Gastroesophageal sphincter (tissue), 4 donors: ENCODE measurements around the gene SLFN5. TPM values are rescaled to one million over a fixed set of nuclear protein-coding genes. Genes with fewer than 3 reads are reported as not detected.
A peak's percentile ranks its signal among the peaks of the same experiment; 100 is the strongest.

Experiments
- ATAC-seq: fragments of 150-250 bp; one replicate; pipeline ENCODE4 v1.9.1; 2016; ENCODE audit warnings: mild to moderate bottlenecking, moderate library complexity
- H3K27ac ChIP-seq, 4 donors: fragments of 200-600 bp; sonication (generic) in 3 of 4; 1 replicate in 3 of 4; 2 replicates in 1 of 4; pipeline ENCODE4 v1.5.1; 2016 to 2019
- H3K27me3 ChIP-seq: fragments of 200-600 bp; sonication (generic); one replicate; pipeline ENCODE4 v1.5.1; 2019
- H3K36me3 ChIP-seq, 2 donors: fragments of 200-600 bp; sonication (generic); one replicate each; pipeline ENCODE4 v1.5.1; 2019; ENCODE audit warnings: control low read depth in 1 of 2
- H3K4me1 ChIP-seq, 3 donors: fragments of 200-600 bp; sonication (generic); 1 replicate in 2 of 3; 2 replicates in 1 of 3; pipeline ENCODE4 v1.5.1; 2016 to 2019; ENCODE audit warnings: control low read depth in 2 of 3
- H3K4me3 ChIP-seq, 2 donors: fragments of 200-600 bp; sonication (generic); one replicate each; pipeline ENCODE4 v1.5.1; 2019; ENCODE audit warnings: mild to moderate bottlenecking in 1 of 2, moderate library complexity in 1 of 2
- H3K9me3 ChIP-seq, 3 donors: fragments of 200-600 bp; sonication (generic); one replicate each; pipeline ENCODE4 v1.5.1; 2017 to 2019; ENCODE audit warnings: control low read depth in 2 of 3
- EP300 ChIP-seq: sonication (generic); formaldehyde crosslinking; IDR thresholded peaks from one replicate; pipeline ENCODE4 v1.6.1; 2017; ENCODE audit warnings: antibody characterized with exemption, mild to moderate bottlenecking
- POLR2A ChIP-seq, 2 donors: fragments of 450-650 bp; IDR thresholded peaks; one replicate each; pipeline ENCODE4 v1.6.1; 2017; ENCODE audit warnings: antibody characterized with exemption in 2 of 2, mild to moderate bottlenecking in 2 of 2, moderate library complexity in 1 of 2
- POLR2AphosphoS5 ChIP-seq: sonication (generic); formaldehyde crosslinking; IDR thresholded peaks from one replicate; pipeline ENCODE4 v1.6.1; 2017; ENCODE audit warnings: antibody characterized with exemption
- WGBS, 2 donors: methylation state at CpG; one replicate each; pipeline ENCODE4 v1.1.5; 2018; ENCODE audit warnings: low coverage in 1 of 2; 5-methylcytosine and 5-hydroxymethylcytosine counted together
- total RNA-seq, 4 donors: library from RNA; depleted of rRNA; stranded (reverse); fragments of >200 nt; gene quantifications; one replicate each; pipeline ENCODE4 v1.1.0, GENCODE V29; 2016
- TF ChIP-seq, protein P1 (sequence below), 4 experiments: fragments of 200-600 bp in 2 of 4; fragments of 450-650 bp in 2 of 4; sonication (generic) in 1 of 4; IDR thresholded peaks; one replicate each; pipeline ENCODE4 v1.5.1; 2017 to 2019; ENCODE audit warnings: antibody characterized with exemption in 4 of 4, mild to moderate bottlenecking in 2 of 4, moderate library complexity in 2 of 4

SLFN5 gene
- total RNA-seq, 4 donors from 2014 or later, result 23.5 to 51.2 (median 31.1) TPM

DNA sequence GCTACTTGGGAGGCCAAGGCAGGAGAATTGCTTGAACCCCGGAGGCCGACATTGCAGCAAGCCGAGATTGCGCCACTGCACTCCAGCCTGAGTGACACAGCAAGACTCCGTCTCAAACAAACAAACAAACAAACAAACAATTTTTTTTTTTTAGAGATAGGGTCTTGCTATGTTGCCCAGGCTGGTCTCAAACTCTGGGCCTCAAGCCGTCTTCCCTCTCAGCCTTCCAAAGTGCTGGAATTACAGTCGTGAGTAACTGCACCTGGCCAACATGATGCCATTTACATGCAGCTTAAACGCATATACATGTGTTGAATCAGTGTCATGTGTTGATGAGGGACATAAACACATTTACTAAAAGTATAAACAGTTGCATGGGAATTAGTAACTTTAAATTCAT lies 2.0 kb upstream of the SLFN5 start:
- no peak overlapping the region for H3K4me3 ChIP-seq

GRCh38 chr17:35241520-35241919 lies 1.4 kb upstream of the SLFN5 start:
- H3K4me1 ChIP-seq, result peaks cover 3 to 40% (median 16%) of the 10 kb centered on the region in 3 donors
- H3K36me3 ChIP-seq, result no peaks in the 10 kb centered on the region
- H3K4me3 ChIP-seq, result peak overlapping the region; percentile 52 to 88
- no peak for ATAC-seq
- TF ChIP-seq POLR2A (IDR thresholded peaks at IDR 0.05), result no peak
- no peak for TF ChIP-seq POLR2AphosphoS5
- TF ChIP-seq, protein P1, sequence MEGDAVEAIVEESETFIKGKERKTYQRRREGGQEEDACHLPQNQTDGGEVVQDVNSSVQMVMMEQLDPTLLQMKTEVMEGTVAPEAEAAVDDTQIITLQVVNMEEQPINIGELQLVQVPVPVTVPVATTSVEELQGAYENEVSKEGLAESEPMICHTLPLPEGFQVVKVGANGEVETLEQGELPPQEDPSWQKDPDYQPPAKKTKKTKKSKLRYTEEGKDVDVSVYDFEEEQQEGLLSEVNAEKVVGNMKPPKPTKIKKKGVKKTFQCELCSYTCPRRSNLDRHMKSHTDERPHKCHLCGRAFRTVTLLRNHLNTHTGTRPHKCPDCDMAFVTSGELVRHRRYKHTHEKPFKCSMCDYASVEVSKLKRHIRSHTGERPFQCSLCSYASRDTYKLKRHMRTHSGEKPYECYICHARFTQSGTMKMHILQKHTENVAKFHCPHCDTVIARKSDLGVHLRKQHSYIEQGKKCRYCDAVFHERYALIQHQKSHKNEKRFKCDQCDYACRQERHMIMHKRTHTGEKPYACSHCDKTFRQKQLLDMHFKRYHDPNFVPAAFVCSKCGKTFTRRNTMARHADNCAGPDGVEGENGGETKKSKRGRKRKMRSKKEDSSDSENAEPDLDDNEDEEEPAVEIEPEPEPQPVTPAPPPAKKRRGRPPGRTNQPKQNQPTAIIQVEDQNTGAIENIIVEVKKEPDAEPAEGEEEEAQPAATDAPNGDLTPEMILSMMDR (IDR thresholded peaks at IDR 0.05), result no peak
- TF ChIP-seq EP300, result no peak
- 66 to 90% methylated on average over 6 to 12 of the region's 19 CpGs for WGBS, 2 donors
- H3K27me3 ChIP-seq, result no peaks in the 10 kb centered on the region
- no peaks in the 10 kb centered on the region for H3K9me3 ChIP-seq
- H3K27ac ChIP-seq, result peak overlapping the region in 3 of 4 donors; percentile 92 to 98 (median 98)

More for the DNA sequence above, 2.0 kb upstream of the SLFN5 start:
- Histone ChIP-seq H3K9me3 (no peaks in the 10 kb centered on the region), H3K36me3 (no peaks in the 10 kb centered on the region), H3K27ac (no peak overlapping the region), H3K27me3 (peaks cover 3% of the 10 kb centered on the region), H3K4me1 (peaks cover 3 to 35% (median 15%) of the 10 kb centered on the region in 3 donors)
- ATAC-seq, result no peak
- TF ChIP-seq EP300 (no peak), POLR2AphosphoS5 (no peak), POLR2A (IDR thresholded peaks at IDR 0.05) (no peak)
- TF ChIP-seq, protein P1 (IDR thresholded peaks at IDR 0.05), result no peak
- WGBS, 2 donors, result 86 to 95% methylated on average over 6 to 8 of the region's 8 CpGs

DNA sequence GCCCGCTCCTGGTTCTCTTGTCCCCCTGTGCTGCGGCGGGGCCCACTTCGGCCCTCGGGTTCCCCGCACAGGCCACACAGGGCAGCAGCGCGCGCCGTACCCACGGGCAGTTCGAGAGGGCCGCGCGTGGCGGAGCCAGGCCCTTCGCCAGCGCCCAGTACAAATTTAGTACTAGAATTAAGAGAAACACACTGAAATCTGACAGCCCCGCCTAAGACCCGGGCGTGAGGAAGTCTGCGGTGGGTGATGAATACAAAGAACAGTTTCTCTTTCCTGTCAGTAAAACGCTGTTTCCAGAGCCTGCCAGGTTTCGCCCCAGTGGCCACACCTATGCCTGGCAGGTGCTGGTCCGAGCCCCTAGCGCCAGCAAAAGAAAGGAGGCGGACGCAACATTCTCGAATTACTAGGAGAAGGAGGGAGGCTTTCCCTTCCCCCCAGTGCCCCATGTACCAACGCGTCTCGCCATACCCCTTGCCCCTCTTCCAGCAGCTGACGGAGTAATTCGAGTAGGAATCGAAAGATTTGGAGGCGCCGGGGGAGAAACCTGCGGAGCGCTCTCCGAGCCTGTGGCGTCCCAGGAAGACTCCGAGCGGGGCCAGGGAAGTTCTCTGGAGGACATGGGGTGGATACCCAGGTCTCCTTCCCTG lies 591 bp upstream of the SLFN5 start:
- Histone ChIP-seq H3K36me3 (peaks cover 0 to under 1% of the 10 kb centered on the region in 2 donors), H3K9me3 (no peaks in the 10 kb centered on the region), H3K27ac (peak overlapping the region; percentile 75 to 98 (median 95)), H3K4me3 (peak overlapping the region; percentile 52 to 88), H3K4me1 (peaks cover 3 to 47% (median 16%) of the 10 kb centered on the region in 3 donors), H3K27me3 (no peaks in the 10 kb centered on the region)
- 0 to 1% methylated on average over 1 to 14 of the region's 43 CpGs for WGBS, 2 donors
- no peak for TF ChIP-seq POLR2A (IDR thresholded peaks at IDR 0.05)
- peak; percentile 5 for TF ChIP-seq POLR2AphosphoS5
- TF ChIP-seq, protein P1 (IDR thresholded peaks at IDR 0.05), result peak in 3 of 4 experiments; percentile 45 to 49 (median 49)
- no peak for TF ChIP-seq EP300
- ATAC-seq, result peak; percentile 37

GRCh38 chr17:35243561-35244340 lies 879 bp downstream of the SLFN5 start:
- Histone ChIP-seq H3K36me3 (peaks cover 0 to 14% of the 10 kb centered on the region in 2 donors), H3K27me3 (no peaks in the 10 kb centered on the region), H3K4me1 (peaks cover 3 to 53% (median 16%) of the 10 kb centered on the region in 3 donors), H3K9me3 (no peaks in the 10 kb centered on the region), H3K27ac (peak overlapping the region; percentile 75 to 98 (median 95)), H3K4me3 (peak overlapping the region; percentile 52 to 88)
- TF ChIP-seq EP300 (no peak), POLR2AphosphoS5 (peak; percentile 40), POLR2A (IDR thresholded peaks at IDR 0.05) (no peak)
- TF ChIP-seq, protein P1 (IDR thresholded peaks at IDR 0.05), result no peak
- WGBS, 2 donors, result 4 to 12% methylated on average over 6 to 9 of the region's 14 CpGs
- ATAC-seq, result peak; percentile 37
